ENCODE results near the gene SH2D2A. TPM values are rescaled to one million over a fixed set of nuclear protein-coding genes. Genes with fewer than 3 reads are reported as not detected.

The SH2D2A gene
- total and polyA plus RNA-seq, 2 donors (not counting 3 experiments of a cell fraction or from before 2014, with no cell fraction given) = 0.92 to 1.1 TPM

- no peaks in the 10 kb centered on the region for H3K36me3 ChIP-seq (ENCODE audit: control insufficient read depth in 2 of 2, extremely low read depth in 1 of 2, insufficient read depth in 2 of 2, low read length in 2 of 2)
- H3K27me3 ChIP-seq (ENCODE audit: control insufficient read depth in 2 of 2, insufficient read depth in 2 of 2, low read length in 2 of 2) = peaks cover 53 to 54% of the 10 kb centered on the region in 2 experiments
- H4K20me1 ChIP-seq (replicated peaks; ENCODE audit: control insufficient read depth, extremely low read depth, insufficient read depth, low read length) = no peaks in the 10 kb centered on the region
- no peak for TF ChIP-seq POLR2AphosphoS5 (IDR thresholded peaks at IDR 0.05; ENCODE audit: insufficient read depth, low read depth, low read length)
- no peak for TF ChIP-seq EZH2 (IDR thresholded peaks at IDR 0.05; ENCODE audit: borderline replicate concordance, low read depth, low read length, severe bottlenecking)
- H3K9me3 ChIP-seq (replicated peaks; ENCODE audit: control insufficient read depth, insufficient read depth, low read length) = no peaks in the 10 kb centered on the region
- POLR2A ChIA-PET = no interaction called here
- DNase-seq (ENCODE audit: low read depth, low spot score) (no peak), FAIRE-seq (no peak)
- no peak overlapping the region for H3K9ac ChIP-seq (replicated peaks; ENCODE audit: extremely low read depth, insufficient read depth, low read length)
- H2AFZ ChIP-seq (ENCODE audit: low read depth, low read length) = no peak overlapping the region
- no peak overlapping the region for H3K27ac ChIP-seq (ENCODE audit: insufficient read depth, low read depth, low read length)
- intact Hi-C loops (cut with micrococcal nuclease) = no loop called here
- no TSS peak for BruUV-seq (replicated peaks)
- H3K4me2 ChIP-seq (ENCODE audit: insufficient read depth, low read length) = no peak overlapping the region
- peaks cover 43% of the 10 kb centered on the region for H3K4me1 ChIP-seq (ENCODE audit: control insufficient read depth, extremely low read depth, insufficient read depth, low read length)
- dilution Hi-C loops (cut with MboI; ENCODE audit: extremely low pct_ligation_motif_present, low sequenced_read_pairs) = no loop called here
- H3K4me3 ChIP-seq (replicated peaks in 1 of 3; ENCODE audit: insufficient read depth in 1 of 3, low read depth in 1 of 3, low read length in 3 of 3) = no peak overlapping the region
- CTCF ChIA-PET = interaction anchor here (0.7 to 1.1 kb wide), 3 partner anchors 16 to 84 kb away, joined by 3 to 4 read pairs (median 3); no protein-coding TSS in a partner anchor
- H3K79me2 ChIP-seq (ENCODE audit: control insufficient read depth, insufficient read depth, low read length) = no peaks in the 10 kb centered on the region
- H3K9me1 ChIP-seq (replicated peaks; ENCODE audit: control insufficient read depth, extremely low read depth, insufficient read depth, low read length) = no peaks in the 10 kb centered on the region
These were observed 27.5 kb upstream of the SH2D2A start for GRCh38 chr1:156844102-156844501.

- H3K9me3 ChIP-seq (replicated peaks; ENCODE audit: control insufficient read depth, insufficient read depth, low read length) = no peaks in the 10 kb centered on the region
- H3K27ac ChIP-seq (ENCODE audit: insufficient read depth, low read depth, low read length) = no peak overlapping the region
- CTCF ChIA-PET = interaction anchor here (1.1 kb wide), 1 partner anchor 85 kb away, joined by 3 read pairs; no protein-coding TSS in a partner anchor
- intact Hi-C loops (cut with micrococcal nuclease) = no loop called here
- H3K4me3 ChIP-seq (replicated peaks in 1 of 3; ENCODE audit: insufficient read depth in 1 of 3, low read depth in 1 of 3, low read length in 3 of 3) = no peak overlapping the region
- FAIRE-seq (no peak), DNase-seq (ENCODE audit: low read depth, low spot score) (no peak)
- H2AFZ ChIP-seq (ENCODE audit: low read depth, low read length) = no peak overlapping the region
- TF ChIP-seq, protein P1, sequence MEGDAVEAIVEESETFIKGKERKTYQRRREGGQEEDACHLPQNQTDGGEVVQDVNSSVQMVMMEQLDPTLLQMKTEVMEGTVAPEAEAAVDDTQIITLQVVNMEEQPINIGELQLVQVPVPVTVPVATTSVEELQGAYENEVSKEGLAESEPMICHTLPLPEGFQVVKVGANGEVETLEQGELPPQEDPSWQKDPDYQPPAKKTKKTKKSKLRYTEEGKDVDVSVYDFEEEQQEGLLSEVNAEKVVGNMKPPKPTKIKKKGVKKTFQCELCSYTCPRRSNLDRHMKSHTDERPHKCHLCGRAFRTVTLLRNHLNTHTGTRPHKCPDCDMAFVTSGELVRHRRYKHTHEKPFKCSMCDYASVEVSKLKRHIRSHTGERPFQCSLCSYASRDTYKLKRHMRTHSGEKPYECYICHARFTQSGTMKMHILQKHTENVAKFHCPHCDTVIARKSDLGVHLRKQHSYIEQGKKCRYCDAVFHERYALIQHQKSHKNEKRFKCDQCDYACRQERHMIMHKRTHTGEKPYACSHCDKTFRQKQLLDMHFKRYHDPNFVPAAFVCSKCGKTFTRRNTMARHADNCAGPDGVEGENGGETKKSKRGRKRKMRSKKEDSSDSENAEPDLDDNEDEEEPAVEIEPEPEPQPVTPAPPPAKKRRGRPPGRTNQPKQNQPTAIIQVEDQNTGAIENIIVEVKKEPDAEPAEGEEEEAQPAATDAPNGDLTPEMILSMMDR (IDR thresholded peaks at IDR 0.05; ENCODE audit: extremely low read depth in 1 of 2, insufficient read depth in 1 of 2, low read depth in 1 of 2, low read length in 2 of 2) = no peak
- TF ChIP-seq GATA2 (IDR thresholded peaks at IDR 0.05; ENCODE audit: insufficient read depth, insufficient read length, low read depth, low read length) = no peak
- no peak for TF ChIP-seq EZH2 (IDR thresholded peaks at IDR 0.05; ENCODE audit: borderline replicate concordance, low read depth, low read length, severe bottlenecking)
- no peak for TF ChIP-seq POLR2AphosphoS5 (IDR thresholded peaks at IDR 0.05; ENCODE audit: insufficient read depth, low read depth, low read length)
- no peak for TF ChIP-seq POLR2A (IDR thresholded peaks at IDR 0.05; ENCODE audit: low read depth, low read length)
- TF ChIP-seq, protein P2, sequence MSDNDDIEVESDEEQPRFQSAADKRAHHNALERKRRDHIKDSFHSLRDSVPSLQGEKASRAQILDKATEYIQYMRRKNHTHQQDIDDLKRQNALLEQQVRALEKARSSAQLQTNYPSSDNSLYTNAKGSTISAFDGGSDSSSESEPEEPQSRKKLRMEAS (IDR thresholded peaks at IDR 0.05; ENCODE audit: insufficient read depth, insufficient read length) = no peak
- TF ChIP-seq MYC (IDR thresholded peaks at IDR 0.05; ENCODE audit: low read depth, low read length) = no peak
- no peak for TF ChIP-seq JUN (IDR thresholded peaks at IDR 0.05; ENCODE audit: borderline replicate concordance, insufficient read depth, insufficient read length, low read depth)
- TF ChIP-seq FOS (IDR thresholded peaks at IDR 0.05; ENCODE audit: borderline replicate concordance, insufficient read depth, low read length) = no peak
- H4K20me1 ChIP-seq (replicated peaks; ENCODE audit: control insufficient read depth, extremely low read depth, insufficient read depth, low read length) = no peaks in the 10 kb centered on the region
- H3K9me1 ChIP-seq (replicated peaks; ENCODE audit: control insufficient read depth, extremely low read depth, insufficient read depth, low read length) = no peaks in the 10 kb centered on the region
- H3K27me3 ChIP-seq (ENCODE audit: control insufficient read depth in 2 of 2, insufficient read depth in 2 of 2, low read length in 2 of 2) = peaks cover 42 to 48% of the 10 kb centered on the region in 2 experiments
- no peak overlapping the region for H3K4me2 ChIP-seq (ENCODE audit: insufficient read depth, low read length)
- BruUV-seq (replicated peaks) = no TSS peak
- no peaks in the 10 kb centered on the region for H3K79me2 ChIP-seq (ENCODE audit: control insufficient read depth, insufficient read depth, low read length)
- H3K36me3 ChIP-seq (ENCODE audit: control insufficient read depth in 2 of 2, extremely low read depth in 1 of 2, insufficient read depth in 2 of 2, low read length in 2 of 2) = no peaks in the 10 kb centered on the region
- POLR2A ChIA-PET = no interaction called here
- H3K9ac ChIP-seq (replicated peaks; ENCODE audit: extremely low read depth, insufficient read depth, low read length) = no peak overlapping the region
- peaks cover 39% of the 10 kb centered on the region for H3K4me1 ChIP-seq (ENCODE audit: control insufficient read depth, extremely low read depth, insufficient read depth, low read length)
- dilution Hi-C loops (cut with MboI; ENCODE audit: extremely low pct_ligation_motif_present, low sequenced_read_pairs) = no loop called here
These were observed 26.1 kb upstream of the SH2D2A start for GRCh38 chr1:156842618-156843300.

Data from endothelial cell of umbilical vein (primary cell).